GM23338 (cell line): ENCODE results near the gene SORCS2.

ENCODE experiments used
- CREB1 ChIP-seq: fragments of 250-450 bp; sonication (Bioruptor Pico); IDR thresholded peaks from 2 replicates; pipeline ENCODE4 v1.5.0; 2020; ENCODE audit warnings: low read depth, mild to moderate bottlenecking, moderate library complexity
- CTCF ChIP-seq, 2 experiments: fragments of 200-600 bp in 1 of 2; sonication (generic) in 1 of 2; conservative IDR thresholded peaks; 2 replicates each; pipeline versions ENCODE4 v1.5.1 to v1.6.1; 2016 to 2017; ENCODE audit warnings: antibody characterized with exemption in 2 of 2, low read depth in 2 of 2, mild to moderate bottlenecking in 2 of 2, moderate library complexity in 1 of 2
- ETS1 ChIP-seq: IDR thresholded peaks from 2 replicates; pipeline ENCODE4 v1.6.1; 2016; ENCODE audit warnings: antibody characterized with exemption
- EZH2 ChIP-seq: fragments of 200-600 bp; sonication (generic); IDR thresholded peaks from one replicate; pipeline ENCODE4 v1.8.0; 2017; ENCODE audit warnings: antibody characterized with exemption, mild to moderate bottlenecking, low read depth; ENCODE audit not compliant: unreplicated experiment
- EZH2phosphoT487 ChIP-seq: fragments of 200-600 bp; sonication (generic); IDR thresholded peaks from one replicate; pipeline ENCODE4 v1.8.1; 2018; ENCODE audit warnings: antibody characterized with exemption; ENCODE audit not compliant: unreplicated experiment
- POLR2AphosphoS5 ChIP-seq: IDR thresholded peaks from 2 replicates; pipeline ENCODE4 v1.6.1; 2016; ENCODE audit warnings: antibody characterized with exemption, low read depth
- REST ChIP-seq: IDR thresholded peaks from one replicate; pipeline ENCODE4 v1.6.1; 2018; ENCODE audit warnings: antibody characterized with exemption; ENCODE audit not compliant: unreplicated experiment
- ZNF114 ChIP-seq: fragments of 250-450 bp; sonication (Bioruptor Pico); IDR thresholded peaks from 2 replicates; pipeline ENCODE4 v1.5.0; 2020; ENCODE audit warnings: mild to moderate bottlenecking, moderate library complexity

- TF ChIP-seq CTCF (conservative IDR thresholded peaks at IDR 0.05; ENCODE audit: low read depth in 2 of 2) = no peak
- no peak for TF ChIP-seq EZH2
- TF ChIP-seq POLR2AphosphoS5 = no peak
- TF ChIP-seq REST = no peak
- no peak for TF ChIP-seq CREB1 (CRISPR knock-in tag)
- TF ChIP-seq ZNF114 (CRISPR knock-in tag) = no peak
- TF ChIP-seq EZH2phosphoT487 = no peak
- TF ChIP-seq ETS1 = no peak
Measured at GRCh38 chr4:7741946-7742806, 549.8 kb downstream of the SORCS2 start.
